Measurements from ENCODE around the gene PACSIN2. TPM values are rescaled to one million over a fixed set of nuclear protein-coding genes. Genes with fewer than 3 reads are reported as not detected.
A peak's percentile ranks its signal among the peaks of the same experiment; 100 is the strongest.

Gene PACSIN2
- total RNA-seq, 6 experiments from 2014 or later = 69.8 to 97.3 (median 76.2) TPM

DNA sequence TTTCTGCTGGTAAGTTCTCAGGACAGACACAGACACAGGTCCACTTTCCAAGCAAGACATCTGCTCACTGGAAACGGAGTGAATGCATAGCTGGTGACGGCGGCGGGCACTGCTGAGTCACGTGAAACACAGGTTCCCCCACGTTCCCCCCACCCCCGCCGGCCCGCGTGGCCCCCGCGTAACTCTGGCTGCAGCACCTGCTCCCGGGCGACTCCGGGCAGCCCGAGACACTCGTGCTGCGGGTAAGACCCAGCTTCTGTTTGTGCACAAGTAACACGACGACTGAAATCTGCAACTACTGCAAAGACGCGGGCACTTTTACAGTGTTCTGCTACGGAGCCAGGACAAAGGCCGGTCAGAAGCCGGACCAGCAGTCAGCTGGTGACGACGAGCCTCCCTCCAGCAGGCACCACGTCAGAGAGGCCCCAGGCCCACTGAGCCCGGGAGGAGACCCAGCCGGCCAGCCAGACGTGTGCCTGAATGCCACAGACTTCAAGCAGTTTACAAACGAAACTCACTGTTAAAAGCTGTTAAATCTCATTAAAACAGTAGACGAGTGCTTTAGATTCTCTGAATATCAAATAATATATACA lies 145.0 kb downstream of the PACSIN2 start:
- Mint-ChIP-seq H3K9me3 (no peaks in the 10 kb centered on the region), H3K27ac (no peak overlapping the region), H3K27me3 (ENCODE audit: insufficient read depth) (peaks cover 6% of the 10 kb centered on the region), H3K4me1 (ENCODE audit: low read depth) (peaks cover 6% of the 10 kb centered on the region), H3K36me3 (ENCODE audit: low read depth) (peaks cover 10% of the 10 kb centered on the region), H3K4me3 (no peak overlapping the region)
- no peak for DNase-seq
- TF ChIP-seq, protein P1, sequence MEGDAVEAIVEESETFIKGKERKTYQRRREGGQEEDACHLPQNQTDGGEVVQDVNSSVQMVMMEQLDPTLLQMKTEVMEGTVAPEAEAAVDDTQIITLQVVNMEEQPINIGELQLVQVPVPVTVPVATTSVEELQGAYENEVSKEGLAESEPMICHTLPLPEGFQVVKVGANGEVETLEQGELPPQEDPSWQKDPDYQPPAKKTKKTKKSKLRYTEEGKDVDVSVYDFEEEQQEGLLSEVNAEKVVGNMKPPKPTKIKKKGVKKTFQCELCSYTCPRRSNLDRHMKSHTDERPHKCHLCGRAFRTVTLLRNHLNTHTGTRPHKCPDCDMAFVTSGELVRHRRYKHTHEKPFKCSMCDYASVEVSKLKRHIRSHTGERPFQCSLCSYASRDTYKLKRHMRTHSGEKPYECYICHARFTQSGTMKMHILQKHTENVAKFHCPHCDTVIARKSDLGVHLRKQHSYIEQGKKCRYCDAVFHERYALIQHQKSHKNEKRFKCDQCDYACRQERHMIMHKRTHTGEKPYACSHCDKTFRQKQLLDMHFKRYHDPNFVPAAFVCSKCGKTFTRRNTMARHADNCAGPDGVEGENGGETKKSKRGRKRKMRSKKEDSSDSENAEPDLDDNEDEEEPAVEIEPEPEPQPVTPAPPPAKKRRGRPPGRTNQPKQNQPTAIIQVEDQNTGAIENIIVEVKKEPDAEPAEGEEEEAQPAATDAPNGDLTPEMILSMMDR (IDR thresholded peaks at IDR 0.05) = no peak

DNA sequence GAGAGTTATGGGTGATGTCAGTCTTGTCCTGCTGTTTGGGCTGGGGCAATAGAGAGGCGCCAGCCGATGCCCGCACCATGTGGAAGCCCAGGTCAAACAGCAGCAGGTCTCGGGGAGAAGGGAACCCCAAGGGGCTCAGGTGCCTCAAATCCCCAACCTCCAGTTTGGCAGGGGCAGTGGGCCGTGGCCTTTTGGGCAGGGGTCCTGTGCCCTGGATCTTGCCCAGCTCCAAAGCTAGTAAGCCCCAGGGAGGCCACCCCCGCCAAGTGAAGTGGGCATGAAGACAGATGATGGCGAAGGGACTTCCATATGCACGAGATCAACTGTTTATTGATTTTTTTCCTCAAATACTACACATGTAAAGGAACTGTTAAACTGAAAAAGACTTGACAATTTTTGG lies 145.5 kb downstream of the PACSIN2 start:
- Mint-ChIP-seq H3K36me3 (ENCODE audit: low read depth) (peaks cover 13% of the 10 kb centered on the region), H3K4me3 (no peak overlapping the region), H3K27me3 (ENCODE audit: insufficient read depth) (peaks cover 6% of the 10 kb centered on the region), H3K27ac (no peak overlapping the region), H3K4me1 (ENCODE audit: low read depth) (peaks cover 6% of the 10 kb centered on the region), H3K9me3 (no peaks in the 10 kb centered on the region)
- DNase-seq = no peak
- TF ChIP-seq, protein P1 (IDR thresholded peaks at IDR 0.05) = no peak

DNA sequence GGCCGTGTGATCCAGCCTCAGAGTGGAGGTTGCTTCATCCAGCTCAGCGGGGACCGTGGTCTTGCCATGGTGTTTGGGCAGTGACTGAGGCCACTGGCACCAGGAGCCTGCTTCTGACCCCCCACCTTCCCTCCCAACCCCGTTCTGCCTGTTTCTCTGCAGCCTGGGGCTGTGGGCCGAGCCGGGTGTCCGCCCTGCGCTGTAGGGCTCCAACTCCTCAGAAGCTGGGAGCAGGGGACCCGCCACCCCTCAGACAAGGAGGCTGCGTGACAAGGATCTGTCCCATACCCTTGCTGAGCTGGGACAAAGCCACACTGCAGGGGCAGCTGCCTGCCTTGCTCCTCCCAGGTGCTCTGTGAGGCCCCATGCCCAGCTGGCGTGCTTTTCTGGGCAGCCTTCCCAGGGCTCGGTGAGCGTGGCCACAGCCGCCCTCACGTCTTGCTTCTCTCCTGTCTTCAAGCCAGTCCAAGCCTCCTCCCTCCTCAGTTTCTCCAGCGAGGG lies 146.1 kb downstream of the PACSIN2 start:
- peaks cover 6% of the 10 kb centered on the region for H3K27me3 Mint-ChIP-seq (ENCODE audit: insufficient read depth)
- peaks cover 8% of the 10 kb centered on the region for H3K4me1 Mint-ChIP-seq (ENCODE audit: low read depth)
- H3K27ac Mint-ChIP-seq = no peak overlapping the region
- H3K9me3 Mint-ChIP-seq = no peaks in the 10 kb centered on the region
- peaks cover 13% of the 10 kb centered on the region for H3K36me3 Mint-ChIP-seq (ENCODE audit: low read depth)
- H3K4me3 Mint-ChIP-seq = no peak overlapping the region
- DNase-seq = no peak
- TF ChIP-seq, protein P1 (IDR thresholded peaks at IDR 0.05) = no peak

DNA sequence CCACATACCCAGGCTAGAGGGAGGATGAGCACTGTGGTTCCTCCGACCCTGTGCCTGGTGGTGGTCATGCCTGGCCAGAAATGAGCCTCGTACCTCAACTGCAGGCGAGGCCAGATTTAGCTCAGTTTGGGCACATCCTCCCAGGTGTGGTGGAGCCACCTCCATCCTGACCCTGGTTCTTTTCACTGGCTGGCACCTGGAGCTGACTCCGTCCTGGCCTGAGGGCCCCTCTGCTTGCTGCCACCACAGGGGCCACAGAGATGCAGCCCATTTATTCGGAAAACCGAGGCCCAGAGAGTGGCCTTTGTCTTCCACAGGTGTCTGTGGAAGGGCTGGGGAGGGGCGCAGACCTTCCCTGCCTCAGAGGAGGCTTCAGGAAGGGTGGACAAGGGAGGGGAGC lies 148.8 kb downstream of the PACSIN2 start:
- H3K36me3 Mint-ChIP-seq (ENCODE audit: low read depth) = peaks cover 16% of the 10 kb centered on the region
- H3K27ac Mint-ChIP-seq = peak overlapping the region; percentile 55; the same call in 1 of the 2 replicates
- H3K9me3 Mint-ChIP-seq = no peaks in the 10 kb centered on the region; the same call in 1 of the 2 replicates
- TF ChIP-seq, protein P1 (IDR thresholded peaks at IDR 0.05) = no peak
- no peak for DNase-seq
- H3K4me1 Mint-ChIP-seq (ENCODE audit: low read depth) = peaks cover 29% of the 10 kb centered on the region
- H3K27me3 Mint-ChIP-seq (ENCODE audit: insufficient read depth) = peaks cover 6% of the 10 kb centered on the region
- no peak overlapping the region for H3K4me3 Mint-ChIP-seq

DNA sequence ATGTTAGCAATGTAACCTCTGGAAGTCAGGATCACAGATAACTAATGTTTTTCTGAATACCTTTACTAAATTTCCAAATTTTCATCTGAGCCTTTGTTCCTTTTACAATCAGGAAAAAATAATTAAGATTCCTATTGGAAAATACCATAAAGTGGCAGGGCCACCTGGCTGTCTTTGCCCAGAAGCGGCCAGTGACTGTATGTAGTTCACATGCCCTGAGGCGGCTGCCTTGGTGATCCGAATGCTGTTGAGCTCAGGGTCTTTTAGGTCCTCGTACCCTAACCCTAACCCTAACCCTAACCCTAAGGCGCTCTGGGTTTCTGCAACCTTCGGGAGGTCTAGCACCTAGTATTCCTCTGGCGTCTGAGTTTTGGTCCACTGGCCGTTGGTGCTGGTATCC lies 149.4 kb downstream of the PACSIN2 start:
- Mint-ChIP-seq H3K27me3 (ENCODE audit: insufficient read depth) (peaks cover 6% of the 10 kb centered on the region), H3K4me1 (ENCODE audit: low read depth) (peaks cover 29% of the 10 kb centered on the region), H3K4me3 (no peak overlapping the region), H3K36me3 (ENCODE audit: low read depth) (peaks cover 20% of the 10 kb centered on the region), H3K9me3 (no peaks in the 10 kb centered on the region; the same call in 1 of the 2 replicates), H3K27ac (peak overlapping the region; percentile 55; the same call in 1 of the 2 replicates)
- TF ChIP-seq, protein P1 (IDR thresholded peaks at IDR 0.05) = no peak
- no peak for DNase-seq
